Measurements from ENCODE around the gene CRB2.

DNA sequence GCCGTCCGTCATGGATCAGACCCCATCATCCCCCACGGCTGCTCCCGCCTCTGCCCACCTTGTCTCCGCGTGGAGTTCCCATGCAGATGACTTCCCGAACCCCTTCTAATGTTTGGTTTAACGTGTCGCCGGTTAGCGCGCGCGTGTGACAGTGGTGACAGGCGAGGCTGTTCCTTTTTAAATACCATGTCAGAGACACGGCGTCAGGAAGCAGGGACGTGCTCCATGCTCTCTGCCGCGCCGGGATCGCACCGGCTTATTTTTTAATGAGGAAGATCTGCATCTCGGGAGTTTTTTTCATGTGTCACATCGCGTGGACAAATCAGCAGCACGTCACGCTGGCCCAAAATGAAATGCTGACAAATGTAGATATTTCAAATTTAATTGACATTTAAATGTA lies 35.9 kb downstream of the CRB2 start:
- TF ChIP-seq POLR2A (IDR thresholded peaks at IDR 0.05; ENCODE audit: insufficient read depth in 1 of 2, low read depth in 2 of 2, low read length in 2 of 2) (no peak), RNF2 (conservative IDR thresholded peaks at IDR 0.05; ENCODE audit: low read depth) (no peak), CTCF (CRISPR knock-in tag; IDR thresholded peaks at IDR 0.05) (no peak), ZEB1 (IDR thresholded peaks at IDR 0.05; ENCODE audit: insufficient replicate concordance, low read depth) (no peak), ZNF431 (CRISPR knock-in tag; IDR thresholded peaks at IDR 0.05; ENCODE audit: borderline replicate concordance, low read depth) (no peak)
- TF ChIP-seq, protein P1, sequence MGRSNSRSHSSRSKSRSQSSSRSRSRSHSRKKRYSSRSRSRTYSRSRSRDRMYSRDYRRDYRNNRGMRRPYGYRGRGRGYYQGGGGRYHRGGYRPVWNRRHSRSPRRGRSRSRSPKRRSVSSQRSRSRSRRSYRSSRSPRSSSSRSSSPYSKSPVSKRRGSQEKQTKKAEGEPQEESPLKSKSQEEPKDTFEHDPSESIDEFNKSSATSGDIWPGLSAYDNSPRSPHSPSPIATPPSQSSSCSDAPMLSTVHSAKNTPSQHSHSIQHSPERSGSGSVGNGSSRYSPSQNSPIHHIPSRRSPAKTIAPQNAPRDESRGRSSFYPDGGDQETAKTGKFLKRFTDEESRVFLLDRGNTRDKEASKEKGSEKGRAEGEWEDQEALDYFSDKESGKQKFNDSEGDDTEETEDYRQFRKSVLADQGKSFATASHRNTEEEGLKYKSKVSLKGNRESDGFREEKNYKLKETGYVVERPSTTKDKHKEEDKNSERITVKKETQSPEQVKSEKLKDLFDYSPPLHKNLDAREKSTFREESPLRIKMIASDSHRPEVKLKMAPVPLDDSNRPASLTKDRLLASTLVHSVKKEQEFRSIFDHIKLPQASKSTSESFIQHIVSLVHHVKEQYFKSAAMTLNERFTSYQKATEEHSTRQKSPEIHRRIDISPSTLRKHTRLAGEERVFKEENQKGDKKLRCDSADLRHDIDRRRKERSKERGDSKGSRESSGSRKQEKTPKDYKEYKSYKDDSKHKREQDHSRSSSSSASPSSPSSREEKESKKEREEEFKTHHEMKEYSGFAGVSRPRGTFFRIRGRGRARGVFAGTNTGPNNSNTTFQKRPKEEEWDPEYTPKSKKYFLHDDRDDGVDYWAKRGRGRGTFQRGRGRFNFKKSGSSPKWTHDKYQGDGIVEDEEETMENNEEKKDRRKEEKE (IDR thresholded peaks at IDR 0.05), result no peak
